Activated T-cell treated with anti-CD3 and anti-CD28 coated beads, Interleukin-2, amount 50 U/mL, for 1 hour (primary cell): ENCODE measurements around the gene RTN1.

Experiments used
- DNase-seq: peaks from one replicate; pipeline ENCODE4 v3.0.0-alpha.2; 2020

The RTN1 gene

DNA sequence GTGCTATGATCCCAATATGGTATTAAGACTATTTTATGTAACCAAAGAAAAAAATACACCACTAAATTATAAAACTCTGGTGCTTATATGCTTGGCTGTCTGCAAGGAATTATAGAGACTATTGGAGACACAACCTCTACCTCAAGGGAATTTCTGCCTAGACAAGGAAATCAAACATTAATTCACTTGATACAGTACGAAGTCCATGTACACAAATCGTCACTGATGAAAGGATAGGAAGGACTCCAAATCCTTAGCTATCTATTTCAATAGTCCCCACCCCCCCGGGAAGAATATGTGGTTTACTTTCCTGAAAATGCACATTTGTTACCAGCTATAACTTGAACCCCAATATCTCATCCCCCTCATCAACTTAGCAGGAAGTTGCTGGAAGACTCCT is 21.9 kb downstream of the RTN1 start:
- DNase-seq, result no peak

- DNase-seq, result no peak
Measured at GRCh38 chr14:59847711-59848110, 22.9 kb downstream of the RTN1 start.

DNA sequence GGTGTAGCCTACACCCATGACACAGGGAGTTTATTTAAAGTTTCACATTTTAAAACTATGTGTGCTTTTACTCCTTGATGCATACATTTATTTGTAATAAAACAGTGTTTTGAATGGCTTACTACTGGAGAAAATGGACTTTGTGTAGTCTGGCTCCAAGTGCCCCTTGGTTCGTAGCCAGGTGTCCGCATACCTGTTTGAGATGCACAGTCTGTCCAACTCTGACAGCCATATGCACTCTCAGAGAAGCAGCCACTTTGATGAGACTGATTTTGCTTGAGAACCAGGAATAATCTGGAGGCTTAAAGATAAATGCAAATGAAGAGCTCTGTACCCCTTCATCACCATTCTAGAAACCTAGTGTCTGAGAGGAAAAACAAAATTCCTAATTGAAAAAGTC is 24.0 kb downstream of the RTN1 start:
- no peak for DNase-seq

DNA sequence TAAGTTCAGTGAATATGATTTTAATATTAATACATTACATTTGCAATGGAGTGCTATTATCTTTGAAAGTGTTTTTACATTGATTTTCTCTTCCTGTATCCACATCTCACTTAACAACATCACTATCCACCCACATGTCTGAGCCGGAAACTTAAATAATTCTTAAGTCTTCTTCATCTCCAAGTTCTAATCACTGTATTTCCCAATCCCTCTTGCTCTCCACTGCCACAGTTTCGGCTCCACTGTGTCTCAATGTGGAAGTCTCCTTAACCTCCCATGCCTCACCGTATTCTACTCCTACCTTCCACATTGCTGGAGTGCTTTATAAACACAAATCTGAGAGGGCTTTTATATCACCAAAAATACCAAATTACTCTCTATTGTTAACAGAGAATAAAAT is 25.3 kb downstream of the RTN1 start:
- no peak for DNase-seq

DNA sequence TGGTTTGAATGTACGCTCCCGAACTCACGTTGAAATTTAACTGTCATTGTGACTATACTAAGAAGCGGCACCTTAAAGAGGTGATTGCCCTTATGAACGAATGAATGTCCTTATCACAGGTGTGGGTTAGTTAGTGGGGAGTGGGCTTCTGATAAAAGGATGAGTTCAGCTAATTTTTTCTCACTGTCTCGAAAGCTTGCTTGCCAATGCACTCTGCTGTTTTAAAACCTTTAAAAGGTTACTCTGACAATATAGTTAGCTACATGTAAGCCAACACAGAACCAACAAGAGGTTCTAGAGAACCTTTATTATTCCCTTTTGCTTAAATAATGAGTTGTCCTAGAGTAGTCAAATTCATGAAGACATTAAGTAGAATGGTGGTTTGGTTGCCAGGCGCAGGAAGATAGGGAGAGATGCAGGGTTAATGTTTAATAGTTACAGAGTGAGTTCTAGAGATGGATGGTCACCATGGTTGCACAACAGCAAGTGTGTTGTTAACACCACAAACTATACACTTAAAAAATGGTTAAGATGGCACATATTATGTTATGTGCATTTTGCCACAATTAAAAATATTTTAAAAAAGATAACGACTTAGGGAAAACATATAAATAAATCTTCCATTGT is 26.3 kb downstream of the RTN1 start:
- no peak for DNase-seq

DNA sequence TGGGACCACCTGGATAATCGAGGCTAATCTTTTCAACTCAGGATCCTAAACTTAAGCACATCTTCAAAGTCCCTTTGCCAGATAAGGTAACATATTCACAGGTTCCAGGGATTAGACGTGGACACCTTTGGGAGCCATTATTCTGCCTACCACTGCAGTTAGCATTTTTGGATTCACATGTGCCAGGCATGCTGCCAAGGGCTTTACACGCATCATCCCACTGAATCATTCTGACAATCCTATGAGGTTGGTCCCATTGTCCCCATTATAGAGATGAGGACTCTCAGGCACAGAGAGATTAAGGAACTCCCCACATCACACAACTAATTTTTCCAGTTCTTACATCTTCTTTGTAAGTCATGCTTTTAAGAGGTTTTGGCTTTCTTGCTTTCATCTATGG is 34.5 kb downstream of the RTN1 start:
- DNase-seq, result no peak

GRCh38 chr14:59832653-59833294 is 37.8 kb downstream of the RTN1 start:
- no peak for DNase-seq

GRCh38 chr14:59831121-59831730 is 39.4 kb downstream of the RTN1 start:
- DNase-seq, result no peak

DNA sequence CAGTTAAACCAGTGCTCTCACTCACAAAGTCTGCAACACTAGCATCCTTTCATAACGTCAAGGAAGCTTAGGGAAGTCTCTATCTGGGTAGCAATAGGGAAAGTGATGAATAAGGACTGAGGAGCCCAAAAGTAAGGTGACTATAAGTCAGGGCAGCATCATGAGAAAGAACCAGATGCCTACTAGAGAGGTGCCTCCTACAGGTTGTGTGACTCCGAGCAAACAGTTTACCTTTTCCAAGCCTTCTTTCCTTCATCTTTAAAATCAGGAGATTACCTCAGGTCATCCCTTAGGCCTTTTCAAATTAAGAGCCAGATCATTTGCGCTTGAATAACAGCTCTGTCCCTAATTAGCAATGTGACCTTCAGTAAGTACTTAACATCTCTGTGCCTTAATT is 40.2 kb downstream of the RTN1 start:
- no peak for DNase-seq

DNA sequence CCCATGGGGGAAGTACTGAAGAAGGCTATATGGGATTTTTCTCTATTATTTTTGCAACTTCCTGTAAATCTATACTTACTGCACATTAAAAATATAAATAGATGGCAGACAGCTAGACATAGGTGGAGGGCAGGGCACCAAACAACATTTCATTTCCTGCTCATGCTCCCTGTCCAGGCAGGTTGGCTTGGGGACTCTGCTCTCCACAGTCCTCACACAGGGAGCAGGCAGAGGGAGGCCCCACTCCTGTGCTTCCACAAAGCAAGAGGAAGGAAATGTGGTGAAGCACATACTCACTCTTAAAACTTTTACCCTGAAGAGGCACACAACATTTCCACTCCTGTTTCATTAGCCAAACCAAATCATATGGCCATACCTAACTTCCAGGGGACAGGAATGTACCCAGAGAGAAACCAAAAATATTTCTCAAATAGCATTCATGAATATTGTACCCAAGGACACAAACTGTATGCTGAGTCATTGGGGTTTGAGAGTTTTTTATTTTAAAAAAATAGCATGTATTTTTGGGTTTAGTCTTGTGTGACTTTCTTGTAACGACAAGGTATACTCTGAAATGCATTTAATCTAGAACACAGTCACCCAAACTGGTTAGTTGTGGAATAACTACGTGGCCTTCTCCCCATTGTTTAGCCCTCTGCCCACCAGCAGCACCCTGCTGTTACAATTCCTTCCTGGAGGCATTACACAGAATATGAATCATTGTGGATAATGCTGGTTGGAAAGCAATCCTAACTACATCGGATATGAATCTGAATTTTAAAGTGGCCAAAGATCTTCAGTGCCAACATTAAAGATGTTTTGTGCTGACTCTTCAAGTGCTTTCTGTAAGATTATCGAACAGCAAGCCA is 40.9 kb downstream of the RTN1 start:
- DNase-seq, result no peak

GRCh38 chr14:59828276-59828675 is 42.3 kb downstream of the RTN1 start:
- no peak for DNase-seq

DNA sequence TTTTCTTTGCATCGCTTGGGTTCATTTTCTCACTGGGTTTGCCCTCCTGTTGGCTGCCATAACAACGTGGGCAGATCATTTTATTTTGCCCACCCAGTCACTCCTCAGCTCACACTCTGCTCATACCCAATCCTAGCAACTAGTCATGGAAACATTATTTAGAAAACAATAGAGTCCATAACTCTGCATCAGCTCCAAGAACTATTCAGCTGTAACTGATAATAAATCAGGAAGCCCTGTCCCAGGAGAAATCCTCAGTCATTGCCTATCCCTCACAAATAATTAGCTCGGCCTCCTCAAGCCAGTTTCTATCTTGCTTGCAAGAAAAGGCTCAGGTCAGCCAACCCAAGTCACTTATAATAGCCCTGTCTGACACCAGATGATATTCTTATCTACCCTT is 43.2 kb downstream of the RTN1 start:
- no peak for DNase-seq

GRCh38 chr14:59826150-59826549 is 44.4 kb downstream of the RTN1 start:
- DNase-seq, result no peak

DNA sequence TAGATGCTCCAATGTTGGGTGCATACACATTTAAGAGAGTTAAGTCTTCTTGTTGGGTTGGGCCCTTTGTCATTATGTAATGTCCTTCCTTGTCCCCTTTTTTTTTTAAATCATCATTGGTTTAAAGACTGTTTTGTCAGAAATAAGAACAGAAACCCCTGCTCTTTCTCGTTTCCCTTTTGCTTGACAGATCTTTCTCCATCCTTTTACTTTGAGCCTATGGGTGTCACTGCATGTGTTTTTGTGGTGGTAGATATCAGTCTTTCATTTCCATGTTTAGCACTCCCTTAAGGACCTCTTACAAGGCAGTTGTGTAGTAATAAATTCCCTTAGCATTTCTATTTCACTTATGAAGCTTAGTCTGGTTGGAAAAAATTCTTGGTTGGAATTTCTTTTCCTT is 47.4 kb downstream of the RTN1 start:
- no peak for DNase-seq

DNA sequence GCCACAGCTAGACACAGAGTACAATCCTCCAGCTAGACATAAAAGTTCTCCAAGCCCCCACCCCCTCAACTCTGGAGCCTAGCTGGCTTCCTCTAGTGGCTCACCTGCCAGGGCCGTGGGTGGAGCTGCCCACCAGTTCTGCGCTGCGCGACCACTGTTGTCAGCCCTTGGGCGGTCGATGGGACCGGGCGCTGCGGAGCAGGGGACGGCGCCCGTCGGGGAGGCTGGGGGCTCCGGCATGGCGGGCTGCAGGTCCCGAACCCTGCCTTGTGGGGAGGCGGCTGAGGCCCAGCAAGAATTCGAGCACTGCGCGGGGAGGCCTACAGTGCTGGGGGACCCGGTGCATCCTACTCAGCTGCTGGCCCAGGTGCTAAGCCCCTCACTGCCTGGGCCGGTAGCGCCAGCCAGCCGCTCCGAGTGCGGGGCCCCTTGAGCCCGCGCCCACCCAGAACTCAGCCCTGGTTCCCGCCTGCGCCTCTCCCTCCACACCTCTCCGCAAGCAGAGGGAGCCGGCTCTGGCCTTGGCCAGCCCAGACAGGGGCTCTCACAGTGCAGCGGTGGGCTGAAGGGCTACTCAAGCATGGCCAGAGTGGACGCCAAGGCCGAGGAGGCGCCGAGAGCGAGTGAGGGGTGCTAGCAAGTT is 51.0 kb downstream of the RTN1 start:
- DNase-seq, result no peak

- no peak for DNase-seq
Measured at GRCh38 chr14:59816941-59817340, 53.6 kb downstream of the RTN1 start.

GRCh38 chr14:59814988-59815387 is 55.6 kb downstream of the RTN1 start:
- no peak for DNase-seq

DNA sequence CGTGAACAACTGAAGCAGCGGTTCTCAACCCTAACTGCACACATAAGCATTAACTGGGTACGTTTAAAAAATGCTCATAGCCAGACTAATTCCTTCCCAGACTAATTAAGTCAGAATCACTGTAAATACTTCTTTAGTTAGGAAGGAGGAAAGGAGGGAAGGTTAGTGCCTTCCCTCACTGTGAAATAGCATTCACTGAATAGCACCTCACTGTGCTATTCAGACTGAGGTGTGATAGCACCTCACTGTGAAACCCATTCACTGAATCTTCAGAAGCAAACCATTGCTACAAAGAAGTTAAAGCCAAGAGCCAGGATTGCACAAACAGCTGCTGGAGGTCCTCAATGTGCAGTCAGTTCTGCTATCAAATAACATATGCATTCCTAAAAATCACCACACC is 58.8 kb downstream of the RTN1 start:
- DNase-seq, result no peak

- DNase-seq, result no peak
Measured at GRCh38 chr14:59811073-59811472, 59.5 kb downstream of the RTN1 start.

- no peak for DNase-seq
Measured at GRCh38 chr14:59803052-59803540, 67.5 kb downstream of the RTN1 start.

- DNase-seq, result no peak
Measured at GRCh38 chr14:59788176-59788575, 82.4 kb downstream of the RTN1 start.

GRCh38 chr14:59787045-59787674 is 83.4 kb downstream of the RTN1 start:
- no peak for DNase-seq

- DNase-seq, result no peak
Measured at GRCh38 chr14:59785629-59786028, 84.9 kb downstream of the RTN1 start.
